GM19035 (cell line): ENCODE measurements around the gene EEF1AKMT1.
"Not testable (repeated sequence)": the region's sequence is repeated elsewhere in the genome, so short reads cannot be mapped to it uniquely, and the experiment has no call there.

Experiments
- ATAC-seq: cut with Tn5 transposase; IDR thresholded peaks from one replicate; pipeline ENCODE4 v1.9.1; 2021; ENCODE audit not compliant: unreplicated experiment

EEF1AKMT1 gene

GRCh38 chr13:20779405-20779804 is 5.6 kb upstream of the EEF1AKMT1 start:
- ATAC-seq, result no peak

- no peak for ATAC-seq
These were observed 4.5 kb upstream of the EEF1AKMT1 start for GRCh38 chr13:20778311-20778710.

- ATAC-seq, result no peak
These were observed 3.0 kb upstream of the EEF1AKMT1 start for GRCh38 chr13:20776751-20777150.

GRCh38 chr13:20775961-20776360 is 2.2 kb upstream of the EEF1AKMT1 start:
- no peak for ATAC-seq

- ATAC-seq, result no peak
These were observed 985 bp upstream of the EEF1AKMT1 start for GRCh38 chr13:20774746-20775145.

- ATAC-seq, result no peak
These were observed 1.2 kb downstream of the EEF1AKMT1 start for GRCh38 chr13:20772401-20773131.

- ATAC-seq, result no peak
These were observed 3.9 kb downstream of the EEF1AKMT1 start for GRCh38 chr13:20769834-20770233.

- no peak for ATAC-seq
These were observed 4.7 kb downstream of the EEF1AKMT1 start for GRCh38 chr13:20769091-20769490.

- no peak for ATAC-seq
These were observed 6.3 kb downstream of the EEF1AKMT1 start for GRCh38 chr13:20767309-20767943.

GRCh38 chr13:20760872-20761271 is 12.9 kb downstream of the EEF1AKMT1 start:
- no peak for ATAC-seq

- no peak for ATAC-seq
These were observed 19.8 kb downstream of the EEF1AKMT1 start for GRCh38 chr13:20754009-20754408.

GRCh38 chr13:20749377-20749776 is 24.4 kb downstream of the EEF1AKMT1 start:
- ATAC-seq, result no peak

- ATAC-seq, result not testable (repeated sequence)
These were observed 29.8 kb downstream of the EEF1AKMT1 start for GRCh38 chr13:20743830-20744404.

GRCh38 chr13:20740021-20740420 is 33.7 kb downstream of the EEF1AKMT1 start:
- ATAC-seq, result no peak

- no peak for ATAC-seq
These were observed 35.1 kb downstream of the EEF1AKMT1 start for GRCh38 chr13:20738616-20739015.

GRCh38 chr13:20729633-20730585 is 43.9 kb downstream of the EEF1AKMT1 start:
- no peak for ATAC-seq

- ATAC-seq, result no peak
These were observed 45.0 kb downstream of the EEF1AKMT1 start for GRCh38 chr13:20728579-20729311.

GRCh38 chr13:20727856-20728255 is 45.9 kb downstream of the EEF1AKMT1 start:
- ATAC-seq, result no peak

GRCh38 chr13:20721454-20722357 is 52.1 kb downstream of the EEF1AKMT1 start:
- ATAC-seq, result no peak
